Colon (tissue), 2 donors: ENCODE measurements around the gene ALPP.
"Not testable (repeated sequence)": the region's sequence is repeated elsewhere in the genome, so short reads cannot be mapped to it uniquely, and the experiment has no call there.

Source experiments
- FAIRE-seq: peaks from 2 replicates; lab custom pipeline; 2012; peaks lifted over from hg19 to GRCh38; lab: Jason Lieb, UNC
- donor health status: control.
- donor health status: control.

ALPP gene

DNA sequence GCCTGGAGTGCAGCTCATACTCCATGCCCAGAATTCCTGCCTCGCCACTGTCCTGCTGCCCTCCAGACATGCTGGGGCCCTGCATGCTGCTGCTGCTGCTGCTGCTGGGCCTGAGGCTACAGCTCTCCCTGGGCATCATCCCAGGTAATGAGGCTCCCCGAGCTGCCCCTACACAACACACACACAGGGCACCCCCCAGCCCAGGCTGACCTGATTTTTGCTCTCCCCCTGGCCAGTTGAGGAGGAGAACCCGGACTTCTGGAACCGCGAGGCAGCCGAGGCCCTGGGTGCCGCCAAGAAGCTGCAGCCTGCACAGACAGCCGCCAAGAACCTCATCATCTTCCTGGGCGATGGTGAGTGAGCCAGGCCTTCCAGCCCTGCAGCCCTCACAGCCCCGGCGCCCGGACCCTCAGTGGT, at the start of gene ALPP:
TSS of gene ALPP (plus strand) at position 17 of the 417 bp plus-strand sequence. CDS start at position 69, 52 bp downstream.
- FAIRE-seq, result not testable (repeated sequence)

DNA sequence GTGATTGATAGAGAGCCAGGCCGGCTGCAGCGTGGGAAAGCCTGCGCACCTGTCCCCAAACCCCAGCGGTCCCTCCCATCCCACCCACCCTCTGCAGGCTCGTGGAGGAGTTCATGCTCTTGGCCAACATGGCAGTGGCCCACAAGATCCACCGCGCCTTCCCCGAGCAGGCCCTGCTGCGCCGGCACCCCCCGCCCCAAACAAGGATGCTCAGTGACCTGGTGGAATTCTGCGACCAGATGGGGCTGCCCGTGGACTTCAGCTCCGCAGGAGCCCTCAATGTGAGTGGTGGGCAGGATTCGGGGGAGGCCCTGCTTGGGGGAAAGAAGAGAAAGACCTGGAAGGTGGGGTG, 48.9 kb upstream of the ALPP start:
- FAIRE-seq, result no peak

DNA sequence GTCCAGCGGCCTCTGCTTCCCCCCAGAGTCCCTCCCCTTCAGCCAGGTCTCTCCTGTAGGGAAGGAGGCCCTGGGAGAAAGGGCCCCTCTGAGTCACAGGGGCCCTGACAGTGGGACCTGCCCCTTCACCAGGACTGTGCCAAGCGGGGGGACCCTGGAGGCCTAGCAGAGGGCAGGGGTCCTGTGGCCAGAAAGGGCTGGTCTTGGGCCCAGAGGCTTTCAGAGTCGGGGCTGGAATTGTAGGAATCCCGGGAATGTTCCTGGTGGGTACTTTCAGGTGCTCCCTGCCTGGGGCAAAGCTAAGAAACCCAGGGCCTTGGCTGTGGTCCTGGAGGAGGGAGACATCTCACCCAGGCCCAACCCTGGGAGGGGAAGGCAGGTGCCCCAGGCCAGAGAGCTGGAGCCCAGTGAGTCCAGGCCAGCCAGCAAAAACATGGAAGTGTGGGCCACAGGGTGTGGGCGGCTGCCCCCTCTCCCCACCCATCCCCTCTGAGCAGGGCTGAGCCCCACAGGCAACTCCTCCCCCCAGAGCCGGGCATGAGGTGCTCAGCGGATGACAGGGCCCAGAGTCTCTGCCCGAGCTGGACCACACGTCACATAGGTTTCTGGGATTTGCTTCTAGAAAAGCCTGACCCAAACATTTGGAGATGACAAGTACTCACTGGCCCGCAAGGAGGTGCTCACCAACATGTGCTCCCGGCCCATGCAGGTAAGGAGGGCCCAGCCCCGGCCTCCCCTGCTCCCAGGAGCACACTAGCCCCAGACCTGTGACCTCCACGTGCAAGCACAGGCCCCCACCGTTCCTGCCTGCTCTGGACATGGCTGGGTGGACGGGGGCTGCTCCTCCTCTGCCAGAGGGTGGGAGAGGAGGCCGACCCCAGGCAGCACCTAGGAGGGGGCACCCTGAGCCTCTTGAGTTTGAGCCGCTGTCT, 48.2 kb upstream of the ALPP start:
- FAIRE-seq, result no peak

DNA sequence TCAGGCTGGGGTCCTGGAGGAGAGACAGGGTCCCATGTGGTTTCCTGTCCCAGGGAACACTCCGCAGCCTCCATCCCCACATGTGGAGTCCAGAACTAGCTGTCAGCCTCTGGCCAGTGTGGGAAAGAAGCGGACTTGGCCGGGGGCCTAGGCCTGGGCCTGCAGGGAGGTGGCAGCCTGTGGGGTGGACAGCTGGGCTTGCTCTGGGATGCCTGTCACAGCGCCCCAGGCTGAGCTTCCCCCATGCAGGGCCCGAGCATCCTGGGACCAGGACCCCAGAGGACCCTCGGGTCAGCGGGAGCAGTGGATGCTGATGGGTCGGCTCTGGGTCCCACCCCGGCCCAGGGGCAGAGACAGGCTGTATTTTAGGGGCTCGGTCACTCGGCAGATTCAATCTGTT, 47.5 kb upstream of the ALPP start:
- not testable (repeated sequence) for FAIRE-seq

DNA sequence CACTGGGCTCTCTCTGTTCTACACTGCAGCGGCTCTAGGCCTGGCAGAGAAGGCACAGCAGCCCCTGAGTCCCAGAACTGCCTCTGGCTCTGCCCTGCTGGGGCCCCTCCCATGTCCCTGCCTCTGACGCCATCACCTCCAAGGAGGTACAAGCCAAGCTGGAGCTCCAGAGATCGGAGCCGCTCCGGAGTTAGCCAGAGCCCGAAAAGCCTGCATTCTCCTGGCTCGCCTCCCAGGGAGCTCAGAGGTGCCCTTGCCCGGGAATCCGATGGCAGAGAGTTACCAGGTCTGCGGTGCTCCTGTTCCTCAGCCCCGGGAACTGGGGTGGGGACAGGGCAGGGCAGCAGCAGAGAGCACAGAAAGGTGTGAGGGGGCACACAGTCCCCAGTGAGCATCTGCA, 46.9 kb upstream of the ALPP start:
- FAIRE-seq, result not testable (repeated sequence)

DNA sequence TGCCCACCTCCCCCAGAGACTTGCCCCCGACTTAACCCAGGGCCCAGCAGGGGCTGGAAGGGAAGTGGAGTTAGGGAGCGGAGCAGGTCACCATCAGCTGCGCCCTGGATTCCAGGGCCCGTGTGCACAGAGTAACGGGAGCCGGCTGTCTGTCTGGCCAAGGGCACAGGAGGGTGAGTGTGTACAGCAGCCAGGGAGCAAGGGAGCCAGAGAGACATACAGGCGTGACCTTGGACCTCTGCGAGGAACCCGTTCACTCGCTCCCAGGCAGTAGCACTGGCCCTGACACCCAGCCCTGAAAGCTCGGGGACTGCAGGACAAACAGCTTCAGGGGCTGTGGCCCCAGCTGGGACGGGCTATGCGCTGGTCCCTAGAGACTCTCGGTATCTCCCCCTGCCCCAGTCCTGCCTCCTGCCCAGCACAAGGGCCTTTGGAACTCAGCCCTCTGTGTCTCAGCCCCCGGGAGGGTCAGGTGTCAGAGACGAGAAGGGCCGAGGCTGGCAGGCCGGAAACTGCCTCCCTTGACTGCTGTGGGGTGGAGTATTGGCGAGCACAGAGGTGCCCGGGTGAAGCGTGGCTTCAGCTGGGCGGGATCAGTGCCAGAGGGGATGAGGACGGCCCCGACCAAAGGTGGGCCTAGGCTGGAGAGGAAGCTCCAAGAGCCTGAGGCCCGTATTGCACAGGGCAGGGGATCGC, 46.2 kb upstream of the ALPP start:
- FAIRE-seq, result not testable (repeated sequence)

DNA sequence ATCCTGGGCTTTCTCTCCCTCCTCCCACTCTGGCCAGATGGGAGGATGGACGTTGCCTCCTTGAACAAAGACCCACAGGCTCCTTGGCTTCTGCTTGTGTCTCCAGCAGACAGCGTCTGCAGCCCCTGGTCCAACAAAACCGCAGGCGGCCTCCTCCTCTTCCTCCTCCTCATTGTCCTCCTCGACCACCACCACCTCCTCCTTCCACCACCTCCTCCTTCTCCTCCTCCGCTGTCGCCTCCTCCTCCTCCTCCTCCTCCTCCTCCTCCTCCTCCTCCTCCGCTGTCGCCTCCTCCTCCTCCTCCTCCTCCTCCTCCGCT, 45.7 kb upstream of the ALPP start:
- no peak for FAIRE-seq

DNA sequence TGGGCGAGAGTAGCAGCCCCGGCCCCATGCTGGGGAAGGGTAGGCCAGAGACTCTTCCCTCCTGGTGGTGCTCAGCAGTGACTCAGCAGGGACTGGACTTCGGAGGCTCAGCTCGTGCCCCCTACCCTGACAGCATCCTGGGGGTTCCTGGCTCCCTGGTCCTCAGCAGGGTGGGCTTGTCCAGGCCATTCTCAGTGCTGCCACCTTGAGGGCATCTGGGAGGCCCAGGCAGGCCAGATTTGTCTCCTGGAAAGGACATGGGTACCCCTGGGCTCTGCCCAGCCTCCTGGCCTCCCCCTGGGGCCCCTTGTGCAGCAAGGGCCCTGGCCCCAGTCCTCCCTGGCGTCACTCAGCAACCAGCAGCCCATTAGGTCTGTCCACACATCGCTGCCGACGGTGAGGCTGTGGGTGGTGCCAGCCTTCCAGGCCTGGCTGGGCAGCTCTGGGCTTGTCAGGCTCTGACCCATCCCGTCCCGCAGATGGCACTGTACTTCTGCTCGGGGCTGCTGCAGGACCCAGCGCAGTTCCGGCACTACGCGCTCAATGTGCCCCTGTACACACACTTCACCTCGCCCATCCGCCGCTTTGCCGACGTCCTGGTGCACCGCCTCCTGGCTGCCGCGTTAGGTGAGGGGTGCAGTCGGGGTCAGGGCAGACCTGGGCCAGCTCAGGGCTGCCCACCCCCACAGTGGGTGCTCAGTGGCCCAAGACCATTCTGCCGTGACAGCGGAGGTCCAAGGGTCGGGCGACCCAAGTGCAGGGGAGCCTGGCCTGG, 45.0 kb upstream of the ALPP start:
- FAIRE-seq, result no peak

DNA sequence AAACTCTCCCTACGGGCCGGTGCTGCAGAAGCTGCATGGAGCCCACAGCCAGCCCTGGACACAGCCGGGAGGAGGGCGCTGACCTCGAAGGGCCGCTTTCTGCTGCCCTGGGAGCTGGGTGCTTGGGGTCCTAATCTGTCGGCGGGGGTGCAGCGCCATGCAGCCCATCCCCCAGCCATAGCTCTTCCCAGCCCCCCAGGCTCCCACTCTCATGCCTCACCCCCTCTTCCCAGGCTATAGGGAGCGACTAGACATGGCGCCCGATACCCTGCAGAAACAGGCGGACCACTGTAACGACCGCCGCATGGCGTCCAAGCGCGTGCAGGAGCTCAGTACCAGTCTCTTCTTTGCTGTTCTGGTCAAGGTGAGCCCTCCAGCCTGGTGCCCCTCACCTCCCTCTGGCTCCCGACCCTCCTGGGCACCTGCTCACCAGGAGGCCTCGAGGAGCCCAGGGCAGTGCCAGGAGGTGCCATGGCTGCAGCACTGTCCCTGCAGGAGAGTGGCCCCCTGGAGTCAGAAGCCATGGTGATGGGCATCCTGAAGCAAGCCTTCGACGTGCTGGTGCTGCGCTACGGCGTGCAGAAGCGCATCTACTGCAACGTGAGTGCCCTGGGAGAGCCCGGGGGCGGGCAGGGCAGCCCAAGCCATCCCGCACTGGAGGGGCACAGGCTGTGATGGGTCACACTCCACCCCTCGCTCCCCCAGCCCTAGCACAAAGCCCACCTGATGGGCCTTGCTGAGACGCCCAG, 44.2 kb upstream of the ALPP start:
- not testable (repeated sequence) for FAIRE-seq

DNA sequence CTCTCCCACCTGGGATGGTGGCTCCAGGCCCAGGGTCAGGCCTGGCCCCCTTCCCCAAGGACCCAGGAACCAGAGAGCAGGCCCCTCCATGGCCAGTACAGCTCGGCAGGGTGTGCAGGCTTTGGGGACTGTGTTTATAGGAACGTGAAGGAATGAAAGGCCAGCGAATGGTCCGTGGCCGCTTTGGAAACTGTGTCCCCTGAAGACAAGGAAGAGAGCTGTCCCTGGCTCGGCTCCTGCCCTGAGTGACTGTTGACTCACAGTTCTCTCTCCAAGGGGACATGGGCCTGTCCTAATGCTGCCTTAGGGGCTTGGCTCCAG, 43.7 kb upstream of the ALPP start:
- not testable (repeated sequence) for FAIRE-seq

DNA sequence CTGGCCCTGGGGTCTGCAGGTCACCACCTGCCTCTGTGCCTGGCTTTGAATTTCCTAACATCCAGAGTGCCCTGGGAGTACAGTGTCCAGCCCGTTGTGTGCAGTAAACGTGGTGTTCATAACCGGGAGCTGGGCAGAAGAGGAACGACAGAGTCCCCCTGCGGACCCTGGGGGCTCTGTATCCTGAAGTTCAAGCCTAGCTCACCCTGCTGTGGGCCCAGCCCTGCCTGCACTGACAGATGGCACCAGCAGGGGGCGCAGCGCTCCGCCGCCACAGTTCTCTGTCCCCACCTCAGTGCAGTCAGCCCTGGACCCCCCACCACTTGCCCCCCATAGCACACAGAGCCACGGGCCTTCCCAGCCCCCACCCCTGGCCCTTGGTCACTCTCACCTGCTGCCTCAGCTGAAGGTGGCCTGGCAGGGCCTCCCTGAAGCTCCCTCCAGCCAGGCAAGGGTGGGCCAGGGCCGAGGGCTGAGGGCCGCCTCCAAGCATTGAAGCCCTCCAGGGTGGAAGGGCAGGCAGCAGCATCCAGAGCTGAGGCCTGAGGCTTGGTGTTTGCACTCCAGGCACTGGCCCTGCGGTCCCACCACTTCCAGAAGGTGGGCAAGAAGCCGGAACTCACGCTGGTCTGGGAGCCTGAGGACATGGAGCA, 43.2 kb upstream of the ALPP start:
- FAIRE-seq, result not testable (repeated sequence)

DNA sequence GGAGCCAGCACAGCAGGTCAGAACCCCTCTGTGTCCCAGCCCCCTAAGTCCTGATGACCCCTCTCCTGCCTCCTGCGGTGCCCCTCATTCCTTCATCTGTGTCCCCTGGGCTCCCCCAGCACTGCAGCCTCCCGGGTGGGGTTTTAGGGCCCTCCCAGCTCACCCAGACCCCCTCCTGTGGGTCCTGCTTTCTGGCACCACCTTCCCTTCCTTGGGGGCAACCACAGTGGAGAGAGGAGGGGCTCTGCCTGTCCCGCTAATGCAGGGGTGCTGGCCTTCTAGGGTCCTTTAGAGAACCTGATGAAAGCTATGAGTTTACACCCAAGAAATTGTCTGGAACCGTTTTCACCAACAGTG, 42.7 kb upstream of the ALPP start:
- FAIRE-seq, result no peak

DNA sequence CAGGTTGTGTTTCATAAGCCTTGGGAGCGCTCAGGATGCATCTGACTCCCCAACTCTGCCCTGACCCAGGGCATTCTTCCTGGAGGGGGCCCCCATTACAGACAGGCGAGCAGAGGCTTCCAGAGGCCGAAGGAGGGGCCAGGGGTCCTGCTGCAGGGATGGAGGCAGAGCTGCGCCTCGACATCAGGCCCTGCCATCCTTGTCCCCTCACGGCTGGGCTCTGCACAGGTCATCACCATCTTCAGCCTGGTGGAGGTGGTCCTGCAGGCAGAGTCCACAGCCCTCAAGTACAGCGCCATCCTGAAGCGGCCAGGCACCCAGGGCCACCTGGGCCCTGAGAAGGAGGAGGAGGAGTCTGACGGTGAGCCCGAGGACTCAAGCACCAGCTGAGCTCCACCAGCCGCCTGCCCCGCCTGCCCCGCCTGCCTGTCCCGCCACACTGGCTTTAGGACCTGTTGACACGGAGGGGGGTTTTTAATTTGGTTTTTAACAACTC, 42.3 kb upstream of the ALPP start:
- no peak for FAIRE-seq

DNA sequence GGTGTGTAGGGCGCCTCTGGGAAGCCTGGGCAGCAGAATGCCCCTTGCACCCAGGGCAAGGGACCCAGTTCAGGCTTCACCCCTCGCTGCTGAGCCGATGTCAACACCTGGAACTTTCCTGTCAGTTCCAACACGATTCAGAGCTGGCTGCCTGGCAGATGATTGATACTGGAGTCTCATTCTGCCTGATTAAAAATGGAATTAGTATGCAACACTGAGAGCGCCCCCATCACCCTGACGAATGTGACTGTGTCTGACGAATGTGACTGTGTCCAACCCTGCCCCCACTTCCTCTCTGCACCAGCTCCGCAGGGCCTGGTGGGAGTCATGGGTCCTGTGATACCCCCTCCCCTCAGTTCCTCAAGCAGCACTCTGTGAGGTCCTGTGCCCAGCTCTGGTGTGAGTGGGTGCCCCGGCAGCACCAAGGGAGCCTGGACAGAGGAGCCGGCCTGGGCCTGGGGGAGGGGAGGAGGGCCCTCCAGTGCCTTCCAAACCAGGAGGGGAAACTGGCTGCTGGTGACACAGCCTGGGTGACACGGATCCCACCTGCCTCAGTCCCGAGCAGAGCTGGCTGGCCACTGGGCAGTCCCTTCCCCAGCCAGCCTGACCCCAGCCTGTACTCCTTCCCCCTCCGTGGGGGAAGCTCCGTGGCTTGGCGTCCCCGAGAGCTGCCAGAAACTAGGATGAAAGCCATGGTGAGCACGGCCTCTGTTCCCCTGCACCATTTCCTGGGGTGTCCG, 41.4 kb upstream of the ALPP start:
- no peak for FAIRE-seq

DNA sequence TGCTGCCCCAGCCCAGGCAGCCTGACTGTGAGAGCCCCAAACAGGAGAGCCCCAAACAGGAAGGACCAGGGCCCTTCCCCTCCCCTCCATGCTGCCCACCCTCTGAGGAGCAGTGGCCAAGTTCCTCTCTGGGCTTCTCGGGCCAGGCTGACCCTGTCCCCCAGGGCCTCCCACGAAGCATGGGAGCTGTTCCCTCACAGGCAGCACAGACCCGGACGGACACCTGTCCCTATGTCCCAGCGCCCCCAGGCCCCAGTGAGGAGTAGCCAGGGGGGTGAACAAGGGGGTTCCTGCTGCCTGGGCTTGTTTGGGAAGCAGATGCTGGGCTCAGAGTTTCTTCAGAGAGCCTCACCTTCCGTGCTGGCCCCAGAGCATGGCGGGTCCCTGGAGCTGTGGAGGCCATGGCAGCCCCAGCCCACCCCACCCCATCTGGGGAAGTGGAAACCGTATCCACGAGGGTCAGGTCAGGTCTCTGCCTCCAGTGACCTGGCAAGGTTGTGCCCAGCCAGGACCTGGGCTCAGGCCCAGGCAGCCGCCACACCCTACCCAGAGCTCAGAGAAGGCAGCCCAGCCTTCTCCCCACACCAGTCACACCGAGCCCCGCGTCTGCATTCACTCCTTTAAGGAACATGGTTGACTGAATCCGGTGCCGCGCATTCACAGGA, 40.3 kb upstream of the ALPP start:
- FAIRE-seq, result not testable (repeated sequence)

DNA sequence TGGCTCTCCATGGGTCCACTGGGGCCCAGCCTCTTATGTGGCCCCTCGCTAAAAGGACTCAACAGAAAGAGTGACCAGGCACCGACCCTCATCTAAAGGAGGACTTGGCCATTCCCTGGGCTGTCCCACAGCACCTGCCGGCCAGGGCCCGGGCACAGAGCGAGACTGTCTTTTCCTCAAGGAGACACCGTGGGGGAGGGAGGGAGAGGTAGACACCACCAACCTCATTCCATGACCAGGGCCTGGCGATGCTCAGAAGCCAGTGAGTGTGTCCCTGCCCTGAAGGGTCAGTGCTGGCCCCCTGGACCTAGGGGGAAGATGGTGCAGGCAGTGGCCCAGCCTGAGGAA, 39.8 kb upstream of the ALPP start:
- no peak for FAIRE-seq

DNA sequence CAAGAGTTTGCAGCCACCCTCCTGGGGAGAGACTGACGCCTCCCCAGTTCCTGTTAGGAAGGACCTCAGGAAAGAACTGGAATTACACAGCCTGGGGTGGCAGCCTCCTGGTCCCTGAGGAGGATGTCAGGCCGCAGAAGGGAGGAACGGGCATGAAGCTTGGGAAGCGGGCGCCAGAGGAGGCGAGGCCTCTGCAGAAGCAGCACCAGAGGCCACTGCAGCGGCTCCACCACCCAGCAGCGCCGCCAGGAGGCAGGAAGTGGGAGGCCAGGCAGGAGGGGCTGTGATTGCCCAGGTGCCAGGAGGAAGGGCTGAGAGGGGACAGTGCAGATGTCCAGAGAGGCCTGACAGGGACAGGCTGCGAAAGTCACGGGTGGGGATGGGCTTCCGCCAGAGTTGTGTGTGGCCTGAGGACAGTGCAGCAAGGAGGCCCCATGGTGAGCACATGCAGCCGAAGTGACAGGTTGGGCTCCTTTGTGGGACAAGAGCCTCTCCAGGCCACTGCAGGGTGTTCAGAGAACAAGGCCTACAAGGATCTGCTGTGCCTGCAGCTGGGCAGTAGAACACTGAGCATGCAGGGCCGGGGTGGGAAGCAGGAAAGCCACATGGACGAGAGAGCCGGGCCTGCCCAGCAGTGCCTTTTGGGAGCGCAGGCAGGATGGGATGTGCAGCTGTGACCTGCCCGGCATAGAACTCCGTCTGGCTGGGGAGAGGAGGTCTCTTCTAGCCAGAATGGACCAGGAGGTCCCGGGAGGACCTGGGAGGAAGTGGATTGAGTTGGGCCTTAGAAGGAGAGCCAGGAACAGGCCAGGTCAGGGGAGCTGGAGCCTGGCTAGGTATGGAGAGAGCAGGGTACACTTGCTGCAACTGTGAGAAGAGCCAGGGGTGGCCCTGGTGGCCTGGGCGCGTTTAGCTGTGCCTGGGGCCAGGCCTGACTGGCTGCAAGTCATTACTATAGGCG, 39.1 kb upstream of the ALPP start:
- FAIRE-seq, result no peak

DNA sequence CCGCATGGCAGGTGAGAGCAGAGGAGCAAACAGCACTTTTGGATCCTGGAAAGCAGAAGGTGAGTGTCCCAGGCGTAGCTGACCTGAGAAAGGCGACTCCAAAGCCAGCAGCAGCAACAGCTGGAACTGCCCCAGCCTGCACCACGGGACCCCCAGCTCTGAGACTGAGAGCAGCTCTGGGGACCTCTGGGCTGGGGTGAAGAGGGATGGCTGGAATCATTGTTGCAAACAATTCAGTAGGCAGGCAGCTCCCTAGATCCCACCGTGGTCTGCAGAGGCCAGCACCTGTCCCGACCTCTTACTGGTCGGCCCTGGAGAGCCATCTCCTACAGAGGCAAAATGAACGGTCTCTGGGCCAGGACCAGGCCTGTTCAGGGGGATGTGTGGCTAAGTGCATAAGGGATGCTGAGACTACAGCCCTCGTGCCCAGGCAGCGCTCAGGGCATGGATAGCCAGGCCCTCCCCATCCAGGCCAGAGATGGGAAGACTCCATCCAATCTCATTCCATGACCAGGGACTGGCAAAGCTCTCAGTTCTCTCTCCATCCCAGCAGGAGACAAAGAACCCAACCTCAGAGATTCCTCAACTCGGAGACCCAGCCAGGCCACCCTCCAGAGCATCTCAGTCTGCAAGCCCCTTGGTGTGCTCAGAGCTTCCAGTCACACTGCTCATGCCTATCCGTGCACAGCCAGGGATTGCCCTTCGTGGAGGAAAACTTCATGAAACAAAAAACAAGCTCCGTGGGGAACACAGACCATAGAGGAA, 38.2 kb upstream of the ALPP start:
- no peak for FAIRE-seq
